ENCODE measurements around the gene PTGER1. TPM values are rescaled to one million over a fixed set of nuclear protein-coding genes. Genes with fewer than 3 reads are reported as not detected.

The PTGER1 gene
- total and polyA plus RNA-seq, 2 of the 8 experiments (the other 6 are each of a cell fraction or from before 2014, with no cell fraction given), result 0.20 to 0.41 TPM

GRCh38 chr19:14495672-14496028, 20.5 kb upstream of the PTGER1 start:
- H2AFZ ChIP-seq (ENCODE audit: low read length), result no peak overlapping the region
- WGBS, 2 experiments (ENCODE audit: extremely low coverage in 1 of 2, insufficient coverage in 1 of 2, insufficient read length in 1 of 2, insufficient replicate concordance in 2 of 2, low coverage in 1 of 2, low lambda C conversion rate in 2 of 2, missing lambda C conversion rate in 1 of 2), result 2% methylated on average over 11 of the region's 28 CpGs; no CpG with 5 or more reads in 1 of the 2 experiments
- H2BK120ac ChIP-seq (replicated peaks; ENCODE audit: low read depth, low read length), result no peak overlapping the region
- H3K36me3 ChIP-seq (ENCODE audit: control insufficient read depth in 2 of 4, insufficient read depth in 4 of 4, low read length in 3 of 4), result no peaks in the 10 kb centered on the region; a peak in 3 of 8 replicates
- peaks cover 0 to 11% of the 10 kb centered on the region in 2 experiments; a peak in 2 of 4 replicates for H3K79me2 ChIP-seq (ENCODE audit: control insufficient read depth in 1 of 2, insufficient read depth in 2 of 2, low read length in 2 of 2)
- no peak for FAIRE-seq
- no peak overlapping the region for H3K27ac ChIP-seq (ENCODE audit: low read depth, low read length)
- H3K4ac ChIP-seq (replicated peaks; ENCODE audit: insufficient read length, low read depth, low read length), result no peak overlapping the region
- no peak for DNase-seq (ENCODE audit: low read depth in 1 of 2, low spot score in 2 of 2)
- no peak overlapping the region; the same call in 1 of the 2 replicates for H2BK5ac ChIP-seq (ENCODE audit: low read depth, low read length)
- peaks cover 7% of the 10 kb centered on the region; the same call in 1 of the 2 replicates for H3K23me2 ChIP-seq (ENCODE audit: low read depth, low read length)
- H2BK12ac ChIP-seq (ENCODE audit: low read depth, low read length), result no peak overlapping the region
- peaks cover 3% of the 10 kb centered on the region for H3K79me1 ChIP-seq (ENCODE audit: low read depth, low read length)
- H2AK5ac ChIP-seq (ENCODE audit: low read depth, low read length), result no peak overlapping the region
- POLR2A ChIA-PET (ENCODE audit: partially characterized antibody), result interaction anchor here (0.9 to 6.0 kb wide), 9 partner anchors 9 to 60 kb away, joined by 3 to 45 read pairs (median 5); partner anchors contain the start of gene DNAJB1
- no peak overlapping the region for H3K23ac ChIP-seq (ENCODE audit: insufficient read length)
- peak overlapping the region; percentile 46 to 80 (median 69) for H3K4me3 ChIP-seq (ENCODE audit: extremely low read depth in 1 of 4, insufficient read depth in 2 of 4, low read depth in 3 of 4, low read length in 4 of 4)
- peak overlapping the region; percentile 75 to 77 for H3K4me2 ChIP-seq (ENCODE audit: insufficient read depth in 1 of 2, low read depth in 2 of 2, low read length in 2 of 2)
- H3K18ac ChIP-seq (ENCODE audit: extremely low read depth, low read length), result no peak overlapping the region
- CTCF ChIA-PET (ENCODE audit: partially characterized antibody), result interaction anchor here (0.6 to 3.8 kb wide), 10 partner anchors 9 to 463 kb away, joined by 3 to 24 read pairs (median 3); no protein-coding TSS in a partner anchor
- H4K91ac ChIP-seq (replicated peaks; ENCODE audit: insufficient read length, low read length), result no peak overlapping the region
- no peak overlapping the region for H2BK15ac ChIP-seq (ENCODE audit: low read length)
- peaks cover 0 to 13% (median 6%) of the 10 kb centered on the region in 4 experiments; a peak in 5 of 7 replicates for H3K4me1 ChIP-seq (replicated peaks in 1 of 4; ENCODE audit: control insufficient read depth in 3 of 4, insufficient read depth in 4 of 4, low read length in 3 of 4)
- no peak overlapping the region for H3K14ac ChIP-seq (ENCODE audit: insufficient read length)
- H4K5ac ChIP-seq (ENCODE audit: insufficient read length, low read depth, low read length), result no peak overlapping the region
- peaks cover 0 to 10% of the 10 kb centered on the region in 2 experiments for H4K20me1 ChIP-seq (replicated peaks in 1 of 2; ENCODE audit: control insufficient read depth in 1 of 2, insufficient read depth in 2 of 2, low read length in 2 of 2)
- H3K9ac ChIP-seq (replicated peaks in 1 of 4; ENCODE audit: extremely low read depth in 1 of 4, low read depth in 3 of 4, low read length in 3 of 4), result peak overlapping the region in 3 of 4 experiments; percentile 13 to 46 (median 35); a peak in 3 of 7 replicates
- H3K56ac ChIP-seq (replicated peaks; ENCODE audit: insufficient read length, low read depth, low read length), result peak overlapping the region; percentile 24
- H2BK20ac ChIP-seq (ENCODE audit: low read length), result no peak overlapping the region
- H3K27me3 ChIP-seq (replicated peaks in 1 of 4; ENCODE audit: control insufficient read depth in 3 of 4, extremely low read depth in 1 of 4, insufficient read depth in 3 of 4, low read length in 3 of 4), result no peaks in the 10 kb centered on the region
- no peaks in the 10 kb centered on the region for H3K9me3 ChIP-seq (ENCODE audit: insufficient read depth in 2 of 2, low read depth in 1 of 2, low read length in 1 of 2)
- no peak overlapping the region for H4K8ac ChIP-seq (ENCODE audit: extremely low read depth, insufficient read depth, low read length)
- no peak for TF ChIP-seq NRF1 (IDR thresholded peaks at IDR 0.05; ENCODE audit: low read depth, low read length)
- TF ChIP-seq KDM4A (IDR thresholded peaks at IDR 0.05; ENCODE audit: low read depth, low read length, severe bottlenecking), result peak; percentile 47
- TF ChIP-seq EZH2 (IDR thresholded peaks at IDR 0.05; ENCODE audit: low read depth, low read length, severe bottlenecking), result no peak
- TF ChIP-seq POLR2A (IDR thresholded peaks at IDR 0.05; ENCODE audit: control extremely low read depth in 1 of 2, low read depth in 2 of 2, low read length in 2 of 2), result no peak
- no peak for TF ChIP-seq RFX5 (IDR thresholded peaks at IDR 0.05; ENCODE audit: borderline replicate concordance, low read depth, low read length)
- no peak for TF ChIP-seq BCL11A (IDR thresholded peaks at IDR 0.05; ENCODE audit: low read depth in 2 of 2, low read length in 2 of 2)
- TF ChIP-seq RBBP5 (IDR thresholded peaks at IDR 0.05; ENCODE audit: borderline replicate concordance, low read depth, low read length), result no peak
- no peak for TF ChIP-seq CBX8 (IDR thresholded peaks at IDR 0.05; ENCODE audit: borderline replicate concordance, low read depth, low read length)
- TF ChIP-seq ASH2L (IDR thresholded peaks at IDR 0.05; ENCODE audit: low read length), result no peak
- TF ChIP-seq YY1 (IDR thresholded peaks at IDR 0.05; ENCODE audit: low read depth, low read length), result no peak
- peak; percentile 65; the same call in 1 of the 2 replicates for TF ChIP-seq PHF8 (conservative IDR thresholded peaks at IDR 0.05; ENCODE audit: low read depth, low read length)
- TF ChIP-seq KDM1A (IDR thresholded peaks at IDR 0.05; ENCODE audit: borderline replicate concordance, low read length), result 0 out of 2 replicates have a peak, but pooled peaks have one; percentile 7
- no peak for TF ChIP-seq JUN (IDR thresholded peaks at IDR 0.05; ENCODE audit: low read depth, low read length)
- TF ChIP-seq HDAC6 (IDR thresholded peaks at IDR 0.05; ENCODE audit: low read depth, low read length), result no peak
